Measurements from ENCODE around the gene ABHD16B.
"Not testable (repeated sequence)": the region's sequence is repeated elsewhere in the genome, so short reads cannot be mapped to it uniquely, and the experiment has no call there.

The ABHD16B gene

GRCh38 chr20:63878899-63879663 lies 17.8 kb downstream of the ABHD16B start:
- no peak for DNase-seq (ENCODE audit: low read depth)

GRCh38 chr20:63880901-63881300 lies 19.6 kb downstream of the ABHD16B start:
- DNase-seq (ENCODE audit: low read depth) = not testable (repeated sequence)

- no peak for DNase-seq (ENCODE audit: low read depth)
These were observed 20.3 kb downstream of the ABHD16B start for GRCh38 chr20:63881451-63882226.

- no peak for DNase-seq (ENCODE audit: low read depth)
These were observed 21.2 kb downstream of the ABHD16B start for GRCh38 chr20:63882257-63883200.

GRCh38 chr20:63883201-63883593 lies 21.9 kb downstream of the ABHD16B start:
- DNase-seq (ENCODE audit: low read depth) = no peak

GRCh38 chr20:63884506-63885263 lies 23.4 kb downstream of the ABHD16B start:
- DNase-seq (ENCODE audit: low read depth) = no peak

- no peak for DNase-seq (ENCODE audit: low read depth)
These were observed 24.2 kb downstream of the ABHD16B start for GRCh38 chr20:63885264-63886053.

GRCh38 chr20:63886054-63886419 lies 24.7 kb downstream of the ABHD16B start:
- no peak for DNase-seq (ENCODE audit: low read depth)

GRCh38 chr20:63886921-63887320 lies 25.6 kb downstream of the ABHD16B start:
- no peak for DNase-seq (ENCODE audit: low read depth)

GRCh38 chr20:63889241-63890200 lies 28.2 kb downstream of the ABHD16B start:
- DNase-seq (ENCODE audit: low read depth) = no peak

GRCh38 chr20:63890201-63890576 lies 28.9 kb downstream of the ABHD16B start:
- DNase-seq (ENCODE audit: low read depth) = no peak

- DNase-seq (ENCODE audit: low read depth) = no peak
These were observed 29.3 kb downstream of the ABHD16B start for GRCh38 chr20:63890616-63891015.

- no peak for DNase-seq (ENCODE audit: low read depth)
These were observed 30.0 kb downstream of the ABHD16B start for GRCh38 chr20:63891061-63892002.

- no peak for DNase-seq (ENCODE audit: low read depth)
These were observed 31.1 kb downstream of the ABHD16B start for GRCh38 chr20:63892402-63892801.

GRCh38 chr20:63893999-63894357 lies 32.7 kb downstream of the ABHD16B start:
- no peak for DNase-seq (ENCODE audit: low read depth)

GRCh38 chr20:63894358-63895201 lies 33.3 kb downstream of the ABHD16B start, which contains the start of gene DNAJC5:
TSS of gene DNAJC5 (plus strand) at chr20:63895126. CDS start at chr20:63928346, 33,220 bp downstream.
- peak; percentile 97 for DNase-seq (ENCODE audit: low read depth)

- no peak for DNase-seq (ENCODE audit: low read depth)
These were observed 34.1 kb downstream of the ABHD16B start for GRCh38 chr20:63895202-63895951.

Measured in activated T-cell treated with anti-CD3 and anti-CD28 coated beads for 48 hours (primary cell).